Right atrium auricular region (tissue), 2 donors: ENCODE results near the gene BOD1. TPM values are rescaled to one million over a fixed set of nuclear protein-coding genes. Genes with fewer than 3 reads are reported as not detected.

Experiments
- DNase-seq: peaks from one replicate; pipeline ENCODE4 v3.0.0-alpha.2; 2019; ENCODE audit warnings: low spot score
- H3K27ac ChIP-seq, 2 donors: fragments of 200-600 bp; sonication (generic); 1 replicate in 1 of 2; 2 replicates in 1 of 2; pipeline ENCODE4 v1.5.1; 2016 to 2019
- H3K27me3 ChIP-seq, 2 donors: fragments of 200-600 bp; sonication (generic); one replicate each; pipeline versions ENCODE4 v1.5.1 to v1.6.0; 2017 to 2019
- H3K36me3 ChIP-seq: fragments of 200-600 bp; sonication (generic); one replicate; pipeline ENCODE4 v1.5.1; 2016
- H3K4me1 ChIP-seq, 2 donors: fragments of 200-600 bp; sonication (generic); one replicate each; pipeline versions ENCODE4 v1.5.1 to v1.6.0; 2017 to 2019
- H3K4me3 ChIP-seq, 2 donors: fragments of 200-600 bp; sonication (generic); 1 replicate in 1 of 2; 2 replicates in 1 of 2; pipeline ENCODE4 v1.5.1; 2017 to 2019; ENCODE audit warnings: mild to moderate bottlenecking in 1 of 2, moderate library complexity in 1 of 2
- H3K9me3 ChIP-seq, 2 donors: fragments of 200-600 bp; sonication (generic); one replicate each; pipeline ENCODE4 v1.5.1; 2019
- CTCF ChIP-seq, 2 donors: fragments of 200-600 bp; sonication (generic); IDR thresholded peaks; one replicate each; pipeline ENCODE4 v1.5.1; 2019; ENCODE audit warnings: antibody characterized with exemption in 2 of 2
- total RNA-seq, 2 donors: library from RNA; depleted of rRNA; stranded (reverse); fragments of >200 nt; gene quantifications; one replicate each; pipeline ENCODE4 v1.1.0, GENCODE V29; 2016

The BOD1 gene
- total RNA-seq, 2 donors from 2014 or later, result 36.9 to 43.2 TPM

- Histone ChIP-seq H3K36me3 (no peaks in the 10 kb centered on the region), H3K9me3 (no peaks in the 10 kb centered on the region), H3K4me1 (no peaks in the 10 kb centered on the region), H3K27me3 (no peaks in the 10 kb centered on the region), H3K27ac (no peak overlapping the region), H3K4me3 (no peak overlapping the region)
- no peak for TF ChIP-seq CTCF (IDR thresholded peaks at IDR 0.05)
- DNase-seq, result no peak
These were observed 44.2 kb upstream of the BOD1 start for GRCh38 chr5:173660481-173661280.

GRCh38 chr5:173659423-173659822 lies 43.0 kb upstream of the BOD1 start:
- no peaks in the 10 kb centered on the region for H3K36me3 ChIP-seq
- DNase-seq, result no peak
- H3K4me1 ChIP-seq, result no peaks in the 10 kb centered on the region
- no peaks in the 10 kb centered on the region for H3K27me3 ChIP-seq
- no peak overlapping the region for H3K27ac ChIP-seq
- TF ChIP-seq CTCF (IDR thresholded peaks at IDR 0.05), result no peak
- no peaks in the 10 kb centered on the region for H3K9me3 ChIP-seq
- no peak overlapping the region for H3K4me3 ChIP-seq

- Histone ChIP-seq H3K27ac (no peak overlapping the region), H3K4me3 (no peak overlapping the region), H3K4me1 (no peaks in the 10 kb centered on the region), H3K36me3 (no peaks in the 10 kb centered on the region), H3K9me3 (peaks cover 0 to 7% of the 10 kb centered on the region in 2 donors), H3K27me3 (no peaks in the 10 kb centered on the region)
- no peak for TF ChIP-seq CTCF (IDR thresholded peaks at IDR 0.05)
- DNase-seq, result no peak
These were observed 41.4 kb upstream of the BOD1 start for GRCh38 chr5:173657741-173658356.

GRCh38 chr5:173655196-173655797 lies 38.8 kb upstream of the BOD1 start:
- Histone ChIP-seq H3K27me3 (no peaks in the 10 kb centered on the region), H3K36me3 (no peaks in the 10 kb centered on the region), H3K27ac (no peak overlapping the region), H3K4me1 (no peaks in the 10 kb centered on the region), H3K4me3 (no peak overlapping the region), H3K9me3 (peaks cover 0 to 12% of the 10 kb centered on the region in 2 donors)
- no peak for TF ChIP-seq CTCF (IDR thresholded peaks at IDR 0.05)
- DNase-seq, result no peak

- no peak for TF ChIP-seq CTCF (IDR thresholded peaks at IDR 0.05)
- Histone ChIP-seq H3K27me3 (no peaks in the 10 kb centered on the region), H3K9me3 (peaks cover 0 to 12% of the 10 kb centered on the region in 2 donors), H3K36me3 (no peaks in the 10 kb centered on the region), H3K4me3 (no peak overlapping the region), H3K4me1 (no peaks in the 10 kb centered on the region), H3K27ac (no peak overlapping the region)
- DNase-seq, result no peak
These were observed 37.5 kb upstream of the BOD1 start for GRCh38 chr5:173653822-173654523.
